ENCODE results near the gene IL17D. TPM values are rescaled to one million over a fixed set of nuclear protein-coding genes. Genes with fewer than 3 reads are reported as not detected.

The IL17D gene
- total and polyA plus RNA-seq, 2 donors (not counting 3 experiments of a cell fraction or from before 2014, with no cell fraction given): 4.0 to 6.1 TPM

DNA sequence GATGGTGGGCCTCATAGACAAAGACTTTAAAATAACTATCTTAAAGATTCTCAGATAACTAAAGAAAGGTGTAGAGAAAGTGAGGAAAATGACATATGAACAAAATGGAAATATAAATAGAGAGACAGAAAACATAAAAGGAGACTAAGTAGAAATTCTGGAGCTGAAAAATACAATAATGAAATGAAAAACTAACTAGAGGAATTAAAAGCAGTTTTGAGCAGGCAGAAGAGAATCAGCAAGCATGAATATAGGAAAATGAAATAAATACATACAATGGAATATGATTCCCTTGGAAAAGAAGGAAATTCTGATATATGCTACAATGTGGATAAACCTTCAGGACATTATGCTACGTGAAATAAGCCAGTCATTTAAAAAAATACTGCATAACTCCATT is 66.3 kb downstream of the IL17D start:
- Histone ChIP-seq H3K27me3 (ENCODE audit: control insufficient read depth in 2 of 2, insufficient read depth in 2 of 2, low read length in 2 of 2) (no peaks in the 10 kb centered on the region), H3K9ac (replicated peaks; ENCODE audit: extremely low read depth, insufficient read depth, low read length) (no peak overlapping the region), H3K27ac (ENCODE audit: insufficient read depth, low read depth, low read length) (no peak overlapping the region), H2AFZ (ENCODE audit: low read depth, low read length) (no peak overlapping the region), H4K20me1 (replicated peaks; ENCODE audit: control insufficient read depth, extremely low read depth, insufficient read depth, low read length) (no peaks in the 10 kb centered on the region), H3K9me3 (replicated peaks; ENCODE audit: control insufficient read depth, insufficient read depth, low read length) (no peaks in the 10 kb centered on the region), H3K4me1 (ENCODE audit: control insufficient read depth, extremely low read depth, insufficient read depth, low read length) (peaks cover 21% of the 10 kb centered on the region), H3K36me3 (ENCODE audit: control insufficient read depth in 2 of 2, extremely low read depth in 1 of 2, insufficient read depth in 2 of 2, low read length in 2 of 2) (no peaks in the 10 kb centered on the region), H3K4me3 (replicated peaks in 1 of 3; ENCODE audit: insufficient read depth in 1 of 3, low read depth in 1 of 3, low read length in 3 of 3) (no peak overlapping the region), H3K79me2 (ENCODE audit: control insufficient read depth, insufficient read depth, low read length) (peaks cover 6% of the 10 kb centered on the region), H3K4me2 (ENCODE audit: insufficient read depth, low read length) (no peak overlapping the region), H3K9me1 (replicated peaks; ENCODE audit: control insufficient read depth, extremely low read depth, insufficient read depth, low read length) (no peaks in the 10 kb centered on the region)
- FAIRE-seq (no peak), DNase-seq (ENCODE audit: low read depth, low spot score) (no peak)
- TF ChIP-seq, protein P1, sequence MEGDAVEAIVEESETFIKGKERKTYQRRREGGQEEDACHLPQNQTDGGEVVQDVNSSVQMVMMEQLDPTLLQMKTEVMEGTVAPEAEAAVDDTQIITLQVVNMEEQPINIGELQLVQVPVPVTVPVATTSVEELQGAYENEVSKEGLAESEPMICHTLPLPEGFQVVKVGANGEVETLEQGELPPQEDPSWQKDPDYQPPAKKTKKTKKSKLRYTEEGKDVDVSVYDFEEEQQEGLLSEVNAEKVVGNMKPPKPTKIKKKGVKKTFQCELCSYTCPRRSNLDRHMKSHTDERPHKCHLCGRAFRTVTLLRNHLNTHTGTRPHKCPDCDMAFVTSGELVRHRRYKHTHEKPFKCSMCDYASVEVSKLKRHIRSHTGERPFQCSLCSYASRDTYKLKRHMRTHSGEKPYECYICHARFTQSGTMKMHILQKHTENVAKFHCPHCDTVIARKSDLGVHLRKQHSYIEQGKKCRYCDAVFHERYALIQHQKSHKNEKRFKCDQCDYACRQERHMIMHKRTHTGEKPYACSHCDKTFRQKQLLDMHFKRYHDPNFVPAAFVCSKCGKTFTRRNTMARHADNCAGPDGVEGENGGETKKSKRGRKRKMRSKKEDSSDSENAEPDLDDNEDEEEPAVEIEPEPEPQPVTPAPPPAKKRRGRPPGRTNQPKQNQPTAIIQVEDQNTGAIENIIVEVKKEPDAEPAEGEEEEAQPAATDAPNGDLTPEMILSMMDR (IDR thresholded peaks at IDR 0.05; ENCODE audit: extremely low read depth in 1 of 2, insufficient read depth in 1 of 2, low read depth in 1 of 2, low read length in 2 of 2): no peak
- TF ChIP-seq POLR2AphosphoS5 (IDR thresholded peaks at IDR 0.05; ENCODE audit: insufficient read depth, low read depth, low read length) (no peak), EZH2 (IDR thresholded peaks at IDR 0.05; ENCODE audit: borderline replicate concordance, low read depth, low read length, severe bottlenecking) (no peak), POLR2A (IDR thresholded peaks at IDR 0.05; ENCODE audit: low read depth, low read length) (no peak), MYC (IDR thresholded peaks at IDR 0.05; ENCODE audit: low read depth, low read length) (no peak), JUN (IDR thresholded peaks at IDR 0.05; ENCODE audit: borderline replicate concordance, insufficient read depth, insufficient read length, low read depth) (no peak), GATA2 (IDR thresholded peaks at IDR 0.05; ENCODE audit: insufficient read depth, insufficient read length, low read depth, low read length) (no peak), FOS (IDR thresholded peaks at IDR 0.05; ENCODE audit: borderline replicate concordance, insufficient read depth, low read length) (no peak)
- TF ChIP-seq, protein P2, sequence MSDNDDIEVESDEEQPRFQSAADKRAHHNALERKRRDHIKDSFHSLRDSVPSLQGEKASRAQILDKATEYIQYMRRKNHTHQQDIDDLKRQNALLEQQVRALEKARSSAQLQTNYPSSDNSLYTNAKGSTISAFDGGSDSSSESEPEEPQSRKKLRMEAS (IDR thresholded peaks at IDR 0.05; ENCODE audit: insufficient read depth, insufficient read length): no peak
- POLR2A ChIA-PET: no interaction called here
- dilution Hi-C loops (cut with MboI; ENCODE audit: extremely low pct_ligation_motif_present, low sequenced_read_pairs): no loop called here
- no TSS peak for BruUV-seq (replicated peaks)
- intact Hi-C loops (cut with micrococcal nuclease): loop anchor here (1.0 to 10.0 kb wide), 5 partner anchors 44 to 295 kb away; partner anchors contain the start of gene LATS2
- CTCF ChIA-PET: no interaction called here

Other genes with a start within 250 kb of the IL17D start
- 13.9 and 18.8 TPM in 2 replicates for gene CRYL1, start 177.8 kb upstream of the IL17D start, total RNA-seq
- gene CRYL1, start 177.8 kb upstream of the IL17D start, polyA plus RNA-seq: 36.6 and 39.0 TPM in 2 replicates
- gene IFT88, start 136.5 kb upstream of the IL17D start, total RNA-seq: 9.1 and 13.7 TPM in 2 replicates
- 1.6 and 2.4 TPM in 2 replicates for gene IFT88, start 136.5 kb upstream of the IL17D start, polyA plus RNA-seq
- 8.7 and 11.1 TPM in 2 replicates for gene EEF1AKMT1, start 70.3 kb downstream of the IL17D start, total RNA-seq
- gene EEF1AKMT1, start 70.3 kb downstream of the IL17D start, polyA plus RNA-seq: 7.1 and 9.0 TPM in 2 replicates
- 21.3 and 22.5 TPM in 2 replicates for gene XPO4, start 199.0 kb downstream of the IL17D start, total RNA-seq
- 4.7 and 6.0 TPM in 2 replicates for gene XPO4, start 199.0 kb downstream of the IL17D start, polyA plus RNA-seq